IMR-90 (cell line): Measurements from ENCODE around the gene UGT1A7. TPM values are rescaled to one million over a fixed set of nuclear protein-coding genes. Genes with fewer than 3 reads are reported as not detected.

Experiments
- ATAC-seq: fragments of 200-7000 bp; cut with Tn5 transposase; 2 replicates; pipeline ENCODE4 v1.9.1; 2020; ENCODE audit warnings: low read depth, mild to moderate bottlenecking, moderate library complexity
- BruUV-seq: library from RNA; stranded (reverse); fragments of 400-500 nt; replicated peaks from 2 replicates; lab custom pipeline; 2021; lab: Mats Ljungman, UMichigan
- CTCF ChIA-PET: fragments of 300-600 bp; formaldehyde crosslinking; extraction: SDS; loops from one replicate; lab custom pipeline; 2021; ENCODE audit warnings: antibody characterized with exemption; lab: Yijun Ruan, JAX
- POLR2A ChIA-PET: fragments of 300-600 bp; sonication (Branson Sonifier 250); formaldehyde crosslinking; loops from one replicate; lab custom pipeline; 2022; ENCODE audit warnings: antibody characterized with exemption; ENCODE audit not compliant: unreplicated experiment; lab: Charles Lee
- DNase-seq: peaks from one replicate; pipeline ENCODE4 v3.0.0; 2013
- H2AFZ ChIP-seq: replicated peaks from 2 replicates; pipeline ENCODE3; 2013; ENCODE audit warnings: low read length, mild to moderate bottlenecking; ENCODE audit not compliant: poor library complexity
- H2AK5ac ChIP-seq: 2 replicates; pipeline ENCODE4 v1.6.1; 2013; ENCODE audit warnings: low read depth, low read length, inconsistent platforms
- H2AK9ac ChIP-seq: replicated peaks from 2 replicates; pipeline ENCODE3; 2013; ENCODE audit warnings: mild to moderate bottlenecking, low read depth, low read length, moderate library complexity; ENCODE audit not compliant: poor library complexity
- H2BK120ac ChIP-seq: 2 replicates; pipeline ENCODE4 v1.6.1; 2013; ENCODE audit warnings: low read depth, low read length, inconsistent platforms
- H2BK15ac ChIP-seq: 3 replicates; pipeline ENCODE4 v1.6.1; 2013; ENCODE audit warnings: low read depth, low read length, inconsistent platforms
- H2BK20ac ChIP-seq: 2 replicates; pipeline ENCODE4 v1.6.1; 2013; ENCODE audit warnings: low read depth, mild to moderate bottlenecking, inconsistent platforms, low read length, moderate library complexity
- H2BK5ac ChIP-seq: 2 replicates; pipeline ENCODE4 v1.6.1; 2013; ENCODE audit warnings: mild to moderate bottlenecking, low read depth, low read length, inconsistent platforms; ENCODE audit not compliant: poor library complexity, severe bottlenecking
- H3K14ac ChIP-seq: replicated peaks from 2 replicates; pipeline ENCODE4 v1.6.1; 2013; ENCODE audit warnings: low read depth, low read length, inconsistent platforms
- H3K18ac ChIP-seq: 2 replicates; pipeline ENCODE4 v1.6.1; 2013; ENCODE audit warnings: low read depth, low read length, control low read depth
- H3K23ac ChIP-seq: 2 replicates; pipeline ENCODE4 v1.6.1; 2013; ENCODE audit warnings: low read depth, low read length, inconsistent platforms
- H3K27ac ChIP-seq: 2 replicates; pipeline ENCODE4 v1.5.1; 2013; ENCODE audit warnings: mild to moderate bottlenecking, control low read depth, low read length; ENCODE audit not compliant: insufficient read depth
- H3K27me3 ChIP-seq: 2 replicates; pipeline ENCODE4 v1.6.1; 2013; ENCODE audit warnings: low read length; ENCODE audit not compliant: control insufficient read depth, insufficient read depth
- H3K36me3 ChIP-seq: 2 replicates; pipeline ENCODE4 v1.6.1; 2013; ENCODE audit warnings: low read length, mixed read lengths; ENCODE audit not compliant: control insufficient read depth, insufficient read depth
- H3K4ac ChIP-seq: 2 replicates; pipeline ENCODE4 v1.6.1; 2013; ENCODE audit warnings: low read depth, low read length, inconsistent platforms
- H3K4me1 ChIP-seq: 2 replicates; pipeline ENCODE4 v1.6.1; 2013; ENCODE audit warnings: low read length, mixed read lengths; ENCODE audit not compliant: control insufficient read depth, insufficient read depth
- H3K4me2 ChIP-seq: 2 replicates; pipeline ENCODE4 v1.6.1; 2013; ENCODE audit warnings: low read depth, mild to moderate bottlenecking, control low read depth, low read length, moderate library complexity
- H3K4me3 ChIP-seq: 2 replicates; pipeline ENCODE4 v1.5.1; 2013; ENCODE audit warnings: low read depth, mild to moderate bottlenecking, control low read depth, low read length, moderate library complexity; ENCODE audit not compliant: insufficient read depth
- H3K56ac ChIP-seq: 2 replicates; pipeline ENCODE4 v1.6.1; 2013; ENCODE audit warnings: low read length, inconsistent platforms; ENCODE audit not compliant: insufficient read depth; ENCODE audit errors: extremely low read depth
- H3K79me1 ChIP-seq, 2 experiments: 2 replicates each; pipeline ENCODE4 v1.6.1; 2013; ENCODE audit warnings: low read length in 2 of 2, inconsistent platforms in 1 of 2, low read depth in 1 of 2
- H3K9ac ChIP-seq: 2 replicates; pipeline ENCODE4 v1.6.1; 2013; ENCODE audit warnings: low read depth, low read length, control low read depth
- H3K9me1 ChIP-seq: 2 replicates; pipeline ENCODE4 v1.6.1; 2013; ENCODE audit warnings: low read length, inconsistent platforms; ENCODE audit not compliant: insufficient read depth
- H3K9me3 ChIP-seq: 2 replicates; pipeline ENCODE4 v1.6.1; 2013; ENCODE audit warnings: low read length; ENCODE audit not compliant: control insufficient read depth, insufficient read depth
- H4K20me1 ChIP-seq: 2 replicates; pipeline ENCODE4 v1.6.1; 2013; ENCODE audit warnings: low read length, inconsistent platforms; ENCODE audit not compliant: insufficient read depth
- H4K5ac ChIP-seq: 2 replicates; pipeline ENCODE4 v1.6.1; 2013; ENCODE audit warnings: mild to moderate bottlenecking, low read depth, low read length, control low read depth
- H4K8ac ChIP-seq, 2 experiments: 2 replicates each; pipeline ENCODE4 v1.6.1; 2013; ENCODE audit warnings: low read depth in 2 of 2, low read length in 2 of 2, control low read depth in 1 of 2, inconsistent platforms in 1 of 2
- H4K91ac ChIP-seq: 2 replicates; pipeline ENCODE4 v1.6.1; 2013; ENCODE audit warnings: low read depth, low read length, inconsistent platforms; ENCODE audit not compliant: insufficient read depth
- BHLHE40 ChIP-seq: fragments of 150-350 bp; IDR thresholded peaks from 2 replicates; pipeline ENCODE4 v1.6.1; 2016; ENCODE audit warnings: mild to moderate bottlenecking, low read depth, low read length
- CEBPB ChIP-seq: IDR thresholded peaks from 2 replicates; pipeline ENCODE4 v1.6.1; 2012; ENCODE audit warnings: low read depth, low read length, improper control_type of control experiment
- CHD1 ChIP-seq: IDR thresholded peaks from 2 replicates; pipeline ENCODE4 v1.6.1; 2012; ENCODE audit warnings: low read depth, low read length, improper control_type of control experiment
- FOS ChIP-seq: fragments of 150-350 bp; IDR thresholded peaks from 2 replicates; pipeline ENCODE4 v1.6.1; 2016; ENCODE audit warnings: low read depth, low read length
- MAFK ChIP-seq: IDR thresholded peaks from 2 replicates; pipeline ENCODE4 v1.6.1; 2012; ENCODE audit warnings: low read depth, low read length, improper control_type of control experiment
- MAZ ChIP-seq: IDR thresholded peaks from 2 replicates; pipeline ENCODE4 v1.6.1; 2012; ENCODE audit warnings: low read depth, mild to moderate bottlenecking, low read length, improper control_type of control experiment, moderate library complexity, borderline replicate concordance
- MXI1 ChIP-seq: IDR thresholded peaks from 2 replicates; pipeline ENCODE4 v1.6.1; 2012; ENCODE audit warnings: low read depth, mild to moderate bottlenecking, low read length, moderate library complexity, borderline replicate concordance
- NFE2L2 ChIP-seq: fragments of 150-350 bp; IDR thresholded peaks from 2 replicates; pipeline ENCODE4 v1.6.1; 2016; ENCODE audit warnings: low read depth, mild to moderate bottlenecking, low read length
- POLR2A ChIP-seq: IDR thresholded peaks from 2 replicates; pipeline ENCODE4 v1.6.1; 2012; ENCODE audit warnings: mild to moderate bottlenecking, low read depth, low read length
- RAD21 ChIP-seq: IDR thresholded peaks from 2 replicates; pipeline ENCODE4 v1.6.1; 2012; ENCODE audit warnings: low read length, improper control_type of control experiment
- RCOR1 ChIP-seq: IDR thresholded peaks from 2 replicates; pipeline ENCODE4 v1.6.1; 2012; ENCODE audit warnings: mild to moderate bottlenecking, low read length, improper control_type of control experiment; ENCODE audit not compliant: insufficient replicate concordance
- RFX5 ChIP-seq: IDR thresholded peaks from 2 replicates; pipeline ENCODE4 v1.8.0; 2012; ENCODE audit warnings: low read depth, mild to moderate bottlenecking, low read length, moderate library complexity
- USF2 ChIP-seq: fragments of 150-350 bp; IDR thresholded peaks from 2 replicates; pipeline ENCODE4 v1.6.1; 2017; ENCODE audit warnings: mild to moderate bottlenecking, antibody characterized with exemption, low read length, low read depth
- WGBS, 2 experiments: methylation state at CpG; one replicate each; pipeline versions ENCODE4 v1.1.5 to v1.1.7; 2013; ENCODE audit warnings: missing lambda C conversion rate in 2 of 2; ENCODE audit not compliant: insufficient read length in 1 of 2; ENCODE audit errors: extremely low coverage in 2 of 2; 5-methylcytosine and 5-hydroxymethylcytosine counted together
- dilution Hi-C: fragments of 300-500 bp; cut with HindIII; formaldehyde crosslinking; loops from one replicate; pipeline ENCODE4 v1.14.3; 2018; ENCODE audit warnings: low sequenced_read_pairs; ENCODE audit not compliant: unreplicated experiment
- in situ Hi-C: fragments of 300-500 bp; cut with MboI; formaldehyde crosslinking; loops from 3 replicates; pipeline ENCODE4 v1.14.3; 2019; ENCODE audit warnings: low sequenced_read_pairs, inconsistent platforms, mixed read lengths
- intact Hi-C: fragments of 100-400 bp; cut with micrococcal nuclease; formaldehyde crosslinking; loops from 2 replicates; pipeline ENCODE4 v1.10.0; 2022
- polyA plus RNA-seq, 3 experiments: library from polyadenylated mRNA; depleted of rRNA; stranded (reverse); fragments of >200 nt; gene quantifications; 2 replicates each; pipeline ENCODE4 v1.2.3, GENCODE V29; 2012; ENCODE audit warnings: low replicate concordance in 1 of 3
- total RNA-seq: library from RNA; depleted of rRNA; stranded (reverse); fragments of >200 nt; gene quantifications from 2 replicates; pipeline ENCODE4 v1.2.3, GENCODE V29; 2012

Gene UGT1A7
- total and polyA plus RNA-seq, 2 of the 4 experiments (the other 2 are of a cell fraction): not detected

GRCh38 chr2:233650981-233651380 lies 30.7 kb upstream of the UGT1A7 start:
- Histone ChIP-seq H3K9me3 (peaks cover 1% of the 10 kb centered on the region; the same call in 1 of the 2 replicates), H4K5ac (no peak overlapping the region), H3K4ac (no peak overlapping the region), H2AFZ (no peak overlapping the region), H2BK120ac (no peak overlapping the region), H2BK15ac (no peak overlapping the region), H3K23ac (no peak overlapping the region), H3K18ac (no peak overlapping the region), H3K4me2 (no peak overlapping the region), H3K56ac (no peak overlapping the region), H3K27ac (no peak overlapping the region), H2AK9ac (no peak overlapping the region), H3K9me1 (no peaks in the 10 kb centered on the region), H4K91ac (no peak overlapping the region), H3K4me3 (no peak overlapping the region), H3K27me3 (peaks cover 3% of the 10 kb centered on the region; the same call in 1 of the 2 replicates), H4K20me1 (no peaks in the 10 kb centered on the region), H2AK5ac (no peak overlapping the region), H3K14ac (no peak overlapping the region), H3K79me1 (no peaks in the 10 kb centered on the region), H2BK20ac (no peak overlapping the region), H2BK5ac (no peak overlapping the region), H3K36me3 (no peaks in the 10 kb centered on the region), H3K4me1 (no peaks in the 10 kb centered on the region), H4K8ac (no peak overlapping the region), H3K9ac (no peak overlapping the region)
- TF ChIP-seq RAD21: no peak
- TF ChIP-seq MXI1: no peak
- TF ChIP-seq CEBPB: no peak
- no peak for TF ChIP-seq RFX5
- no peak for TF ChIP-seq POLR2A
- TF ChIP-seq NFE2L2: no peak
- TF ChIP-seq MAFK: no peak
- no peak for TF ChIP-seq RCOR1
- TF ChIP-seq USF2: no peak
- TF ChIP-seq CHD1: no peak
- TF ChIP-seq FOS: no peak
- no peak for TF ChIP-seq MAZ
- TF ChIP-seq BHLHE40: no peak
- ChIA-PET POLR2A (no interaction called here), CTCF (no interaction called here)
- dilution Hi-C loops: no loop called here
- BruUV-seq: no TSS peak
- ATAC-seq: no peak
- no peak for DNase-seq
- 29% methylated on average over 1 of the region's 4 CpGs; no CpG with 5 or more reads in 1 of the 2 experiments for WGBS, 2 experiments
- in situ Hi-C loops: no loop called here
- intact Hi-C loops: no loop called here
